Muscle of back (tissue), 11 donors: ENCODE results near the gene NRXN3. TPM values are rescaled to one million over a fixed set of nuclear protein-coding genes. Genes with fewer than 3 reads are reported as not detected.

Experiments
- DNase-seq, 3 donors: peaks; one replicate each; pipeline versions ENCODE4 v3.0.0 to v3.0.0-alpha.2; 2013
- polyA plus RNA-seq, 10 donors: library from polyadenylated mRNA; unstranded; fragments of 120-200 nt; gene quantifications; one replicate each; pipeline ENCODE4 v1.2.1, GENCODE V29; 2013; ENCODE audit not compliant: insufficient read length in 10 of 10

NRXN3 gene
- polyA plus RNA-seq, 10 donors: 0.39 to 2.5 (median 0.84) TPM

DNA sequence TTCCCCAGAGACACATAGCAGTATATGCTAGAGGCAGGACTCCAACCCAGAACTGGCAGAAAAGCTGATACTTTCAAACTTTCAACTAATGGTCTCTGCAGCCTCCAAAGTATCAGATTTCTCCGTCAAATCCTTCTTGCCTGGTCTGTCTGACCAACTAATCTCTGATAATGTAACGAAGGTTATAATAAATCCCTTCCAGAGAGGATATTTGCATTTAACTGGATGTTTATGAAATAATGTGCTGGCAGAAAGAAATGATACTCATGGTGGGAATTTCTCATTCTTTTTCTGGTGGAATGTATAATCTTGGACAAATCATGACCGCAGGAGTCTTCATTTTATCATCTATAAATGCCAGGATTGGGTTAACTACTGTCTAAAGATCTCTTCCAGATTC lies 1180.8 kb downstream of the NRXN3 start:
- DNase-seq: peak in 2 of 3 donors; percentile 2 to 26

GRCh38 chr14:79352076-79352630 lies 1182.0 kb downstream of the NRXN3 start:
- peak; percentile 46 to 68 (median 49) for DNase-seq

GRCh38 chr14:79354336-79354735 lies 1184.2 kb downstream of the NRXN3 start:
- DNase-seq: no peak

DNA sequence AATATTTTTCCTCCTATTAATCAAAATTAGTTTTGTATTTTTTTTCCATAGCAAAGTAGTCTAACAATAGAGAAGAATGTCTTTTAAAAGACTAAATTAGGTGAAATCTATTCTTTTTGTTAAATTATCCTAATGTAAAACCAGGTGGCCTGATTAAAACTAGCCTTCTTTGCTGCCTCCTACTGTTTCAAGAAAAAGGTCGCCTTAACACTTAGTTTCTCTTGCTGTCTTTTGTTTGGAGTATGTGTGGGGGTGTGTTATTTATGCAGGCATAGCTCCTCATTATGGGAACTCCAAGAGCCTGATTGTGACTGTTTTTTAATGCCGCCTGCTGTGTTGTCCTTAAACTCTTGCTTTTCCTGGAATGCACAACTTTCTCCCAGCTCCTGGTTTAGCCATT lies 1185.9 kb downstream of the NRXN3 start:
- no peak for DNase-seq

DNA sequence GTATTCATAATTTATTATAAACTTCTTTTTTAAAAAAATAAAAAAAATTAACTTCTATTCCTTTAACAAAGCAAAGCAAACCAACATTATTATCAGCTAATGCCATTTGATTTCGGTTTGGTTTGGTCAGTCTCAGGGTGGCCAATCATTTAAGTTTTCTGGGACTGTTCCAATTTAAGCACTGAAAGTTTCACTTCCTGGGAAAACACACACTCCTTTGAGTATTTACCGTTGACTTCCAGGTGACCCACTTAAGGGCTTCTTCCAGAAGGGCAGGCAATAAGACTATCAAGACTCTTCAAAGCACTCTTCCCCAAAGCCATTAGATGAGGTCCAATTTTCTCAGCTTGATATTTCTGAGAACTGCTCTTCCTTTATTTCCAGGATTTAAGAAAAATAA lies 1187.1 kb downstream of the NRXN3 start:
- no peak for DNase-seq

- no peak for DNase-seq
Observed at GRCh38 chr14:79363291-79363690, 1193.1 kb downstream of the NRXN3 start.

DNA sequence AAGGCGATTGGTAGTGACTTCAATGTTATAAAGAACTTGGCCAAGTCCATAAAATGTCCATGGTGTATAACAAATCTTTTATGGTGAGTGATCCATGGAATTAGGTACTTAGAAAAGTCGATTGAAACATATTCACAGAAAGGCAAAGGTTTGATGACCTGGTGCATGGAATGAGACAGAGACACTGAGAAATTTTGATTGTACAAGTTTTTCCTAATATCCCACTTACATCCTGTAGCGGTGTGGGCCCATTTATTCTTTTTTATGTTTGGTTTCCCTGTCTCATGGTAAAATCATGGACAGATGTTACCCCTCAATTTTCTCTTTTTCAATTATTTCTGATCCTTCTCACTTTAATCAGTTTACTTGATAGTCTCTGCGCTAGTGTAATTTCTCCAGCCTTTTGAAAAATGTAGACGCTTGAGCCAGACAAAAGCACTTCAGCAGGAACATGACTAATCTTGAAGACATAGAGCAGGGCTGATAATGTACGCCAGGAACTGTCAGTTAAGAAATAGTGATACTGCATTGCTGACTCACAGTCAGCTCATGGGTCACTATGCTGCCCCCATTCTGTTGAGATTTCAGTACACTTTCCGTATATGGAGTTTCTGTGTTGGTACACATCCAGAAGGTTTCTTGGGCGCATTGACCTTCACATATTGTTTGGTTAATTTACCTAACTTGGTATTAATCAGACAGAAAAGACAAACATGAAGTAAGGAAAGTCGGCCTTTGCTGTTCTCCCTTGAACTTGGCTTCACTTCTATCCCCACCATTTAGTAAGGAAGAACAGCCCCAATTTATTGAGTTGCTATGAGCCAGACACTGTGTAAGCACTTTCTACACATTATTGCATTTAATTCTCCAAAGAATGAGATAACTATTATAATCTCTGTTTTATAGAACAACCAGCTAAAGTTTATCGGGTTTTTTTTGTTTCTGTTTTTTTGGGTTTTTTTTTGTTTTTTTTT lies 1199.5 kb downstream of the NRXN3 start:
- DNase-seq: peak in 1 of 3 donors; percentile 54

GRCh38 chr14:79370969-79371368 lies 1200.8 kb downstream of the NRXN3 start:
- DNase-seq: no peak

DNA sequence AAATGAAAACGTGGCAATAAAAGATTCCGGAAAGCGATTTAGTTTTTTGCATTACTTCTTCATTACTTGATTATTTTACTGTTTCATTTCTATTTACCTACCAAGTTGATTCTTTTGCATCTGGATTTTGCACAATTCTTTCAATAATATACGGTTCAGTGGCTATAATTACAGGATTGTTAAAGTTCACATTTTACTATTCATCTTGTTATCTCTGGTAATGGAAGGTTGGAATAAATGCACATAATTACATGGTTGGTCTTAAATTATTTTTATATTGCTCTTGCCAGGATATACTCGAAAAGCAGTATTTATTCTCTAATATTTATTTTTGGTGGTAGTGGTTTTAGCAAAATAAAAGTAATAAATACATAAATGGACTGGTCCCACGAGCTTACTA lies 1203.3 kb downstream of the NRXN3 start:
- no peak for DNase-seq

DNA sequence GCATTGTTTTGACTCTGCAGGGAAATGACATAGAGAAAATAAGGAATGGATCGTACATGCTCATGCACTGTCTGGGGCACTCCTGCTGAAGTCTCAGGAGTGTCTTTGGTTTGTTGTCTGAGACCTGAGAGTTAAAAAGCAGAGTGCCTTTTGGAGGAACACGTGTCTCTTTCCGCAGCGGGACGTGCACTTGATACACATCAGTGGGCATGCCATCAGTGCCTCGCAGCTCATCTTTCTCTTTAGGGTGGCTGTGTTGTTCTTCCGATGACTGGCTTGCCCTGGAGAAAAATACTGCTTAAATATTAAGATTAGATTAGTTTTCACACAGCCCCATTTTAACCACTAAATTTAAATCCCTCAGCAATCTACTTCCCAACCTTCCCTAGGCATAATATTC lies 1205.2 kb downstream of the NRXN3 start:
- DNase-seq: no peak

DNA sequence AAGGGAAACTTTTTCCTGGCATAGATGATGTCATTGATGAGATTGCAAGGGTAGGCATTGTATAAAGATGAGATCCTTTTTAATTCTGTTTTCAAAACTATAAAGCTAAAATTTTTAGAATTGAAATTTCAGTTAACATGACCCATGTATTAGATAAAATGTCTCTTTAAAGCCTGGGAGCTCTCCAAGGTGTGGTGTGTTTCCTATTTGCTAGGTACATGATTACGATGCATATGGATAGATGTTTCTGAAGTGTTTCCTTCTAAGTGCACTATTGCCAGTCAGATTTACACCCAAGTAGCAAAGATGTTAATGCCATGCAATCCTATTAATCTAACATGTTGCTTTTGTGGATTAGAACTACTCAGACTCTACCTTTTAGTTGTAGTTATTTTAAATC lies 1206.4 kb downstream of the NRXN3 start:
- DNase-seq: no peak

DNA sequence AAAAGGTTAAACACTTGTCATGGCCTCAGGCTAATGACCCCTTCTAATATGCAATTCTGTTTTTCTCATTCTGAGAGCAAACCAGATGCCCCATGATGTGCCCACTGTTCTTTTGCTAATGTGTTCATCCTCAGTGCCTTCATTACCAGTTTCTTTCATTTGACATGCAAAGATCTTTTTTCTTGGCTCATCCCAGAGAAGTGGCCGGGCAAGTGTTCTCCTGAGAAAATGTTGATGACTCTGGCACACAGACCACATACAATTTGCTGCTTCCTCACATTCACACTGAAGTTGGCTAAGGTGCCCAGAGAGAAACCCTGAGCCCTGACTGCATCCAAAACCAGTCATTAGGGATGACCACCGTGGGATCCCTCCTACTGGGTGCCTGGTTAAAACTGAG lies 1207.8 kb downstream of the NRXN3 start:
- no peak for DNase-seq

GRCh38 chr14:79379266-79379665 lies 1209.1 kb downstream of the NRXN3 start:
- DNase-seq: no peak

- no peak for DNase-seq
Observed at GRCh38 chr14:79383031-79383430, 1212.9 kb downstream of the NRXN3 start.

GRCh38 chr14:79383475-79383874 lies 1213.3 kb downstream of the NRXN3 start:
- peak in 2 of 3 donors; percentile 21 to 34 for DNase-seq

DNA sequence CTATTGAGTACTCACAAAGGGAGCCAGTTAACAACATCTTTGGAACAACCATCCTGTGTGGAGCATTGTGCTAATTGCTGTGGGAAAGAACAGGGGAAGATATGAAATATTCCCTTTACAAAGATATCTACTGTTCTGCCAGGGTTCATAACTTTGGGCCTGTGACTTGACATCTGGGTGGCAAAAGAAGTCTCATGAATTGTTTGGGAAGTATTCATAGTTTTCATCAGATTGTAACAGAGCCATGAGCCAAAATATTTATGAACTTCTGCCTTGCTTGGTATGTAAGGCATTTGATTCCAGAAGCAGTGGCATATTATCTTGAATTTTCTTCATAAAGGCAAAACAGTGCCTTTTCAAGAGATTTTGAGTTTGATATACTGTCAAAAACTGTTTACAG lies 1224.9 kb downstream of the NRXN3 start:
- no peak for DNase-seq

- peak in 2 of 3 donors; percentile 6 to 37 for DNase-seq
Observed at GRCh38 chr14:79404874-79405511, 1234.8 kb downstream of the NRXN3 start.

- no peak for DNase-seq
Observed at GRCh38 chr14:79405512-79405910, 1235.3 kb downstream of the NRXN3 start.

- DNase-seq: no peak
Observed at GRCh38 chr14:79407572-79407971, 1237.4 kb downstream of the NRXN3 start.

- no peak for DNase-seq
Observed at GRCh38 chr14:79408696-79409095, 1238.5 kb downstream of the NRXN3 start.

DNA sequence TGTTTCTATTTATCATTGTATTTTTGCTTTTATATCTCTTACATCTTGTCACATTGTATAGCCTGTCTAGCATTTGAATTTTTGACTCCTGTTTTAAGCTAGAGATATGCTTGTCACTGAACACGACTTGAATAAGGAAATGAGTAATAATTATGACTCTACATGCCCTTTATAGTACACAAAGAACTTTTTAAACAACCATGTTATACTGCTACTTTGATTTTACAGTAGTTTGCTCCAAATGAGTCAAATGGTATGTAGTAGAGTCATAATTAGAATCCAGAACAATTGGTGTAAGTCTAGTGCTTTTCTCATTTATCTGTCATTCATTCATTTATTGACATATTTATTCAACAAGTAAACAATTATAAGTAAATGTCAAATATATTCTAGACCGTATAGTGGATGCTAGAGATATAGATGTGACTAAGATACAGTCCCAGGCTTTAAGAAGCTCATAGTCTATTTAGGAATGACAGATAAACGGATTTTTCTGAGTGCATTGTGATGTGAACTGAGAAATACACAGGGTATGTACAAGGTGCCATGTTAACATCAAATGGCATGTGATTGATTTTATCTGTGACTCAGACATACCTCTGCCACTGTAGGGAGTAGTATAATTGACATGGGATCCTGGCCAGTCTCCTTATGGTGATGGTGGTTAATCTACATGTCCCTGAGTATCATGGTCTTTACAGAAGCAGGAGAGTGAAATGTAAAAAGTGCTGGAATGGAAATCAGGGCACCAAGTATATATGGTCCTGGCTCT lies 1241.4 kb downstream of the NRXN3 start:
- no peak for DNase-seq

- DNase-seq: no peak
Observed at GRCh38 chr14:79412822-79413221, 1242.6 kb downstream of the NRXN3 start.
